SHP77 (cell line): ENCODE data around the gene PTPRD.

ENCODE experiments used
- DNase-seq, 2 experiments: peaks; one replicate each; lab custom pipeline; 2025; lab: John Stamatoyannopoulos, UW

Gene PTPRD

GRCh38 chr9:8864545-8864896 lies 1748.3 kb downstream of the PTPRD start:
- no peak for DNase-seq

- no peak for DNase-seq
Measured at GRCh38 chr9:8863886-8864544, 1748.8 kb downstream of the PTPRD start.

GRCh38 chr9:8863069-8863468 lies 1749.7 kb downstream of the PTPRD start:
- no peak for DNase-seq

- no peak for DNase-seq
Measured at GRCh38 chr9:8860925-8861324, 1751.9 kb downstream of the PTPRD start.

GRCh38 chr9:8860086-8860485 lies 1752.7 kb downstream of the PTPRD start:
- DNase-seq, result no peak

- no peak for DNase-seq
Measured at GRCh38 chr9:8859416-8859815, 1753.4 kb downstream of the PTPRD start.

- no peak for DNase-seq
Measured at GRCh38 chr9:8858596-8859161, 1754.1 kb downstream of the PTPRD start.

GRCh38 chr9:8857926-8858595 lies 1754.7 kb downstream of the PTPRD start:
- DNase-seq, result no peak

GRCh38 chr9:8857068-8857925 lies 1755.5 kb downstream of the PTPRD start:
- peak in 1 of 2 experiments; percentile 21 for DNase-seq

- DNase-seq, result no peak
Measured at GRCh38 chr9:8856396-8857067, 1756.3 kb downstream of the PTPRD start.

- peak in 1 of 2 experiments; percentile 29 for DNase-seq
Measured at GRCh38 chr9:8855046-8855445, 1757.8 kb downstream of the PTPRD start.

- no peak for DNase-seq
Measured at GRCh38 chr9:8852301-8852864, 1760.4 kb downstream of the PTPRD start.

GRCh38 chr9:8850914-8851313 lies 1761.9 kb downstream of the PTPRD start:
- no peak for DNase-seq

- no peak for DNase-seq
Measured at GRCh38 chr9:8845808-8846207, 1767.0 kb downstream of the PTPRD start.

- no peak for DNase-seq
Measured at GRCh38 chr9:8845376-8845775, 1767.4 kb downstream of the PTPRD start.

- DNase-seq, result no peak
Measured at GRCh38 chr9:8844549-8844948, 1768.3 kb downstream of the PTPRD start.

- DNase-seq, result no peak
Measured at GRCh38 chr9:8842402-8843193, 1770.2 kb downstream of the PTPRD start.

GRCh38 chr9:8838136-8838535 lies 1774.7 kb downstream of the PTPRD start:
- DNase-seq, result no peak

GRCh38 chr9:8835291-8835690 lies 1777.5 kb downstream of the PTPRD start:
- DNase-seq, result no peak

- no peak for DNase-seq
Measured at GRCh38 chr9:8832955-8833354, 1779.8 kb downstream of the PTPRD start.

- DNase-seq, result no peak
Measured at GRCh38 chr9:8832386-8832785, 1780.4 kb downstream of the PTPRD start.
